Loucy (cell line): ENCODE results near the gene SLC25A21.

ENCODE experiments used
- H2AFZ ChIP-seq: fragments of 200-600 bp; sonication (generic); 2 replicates; pipeline ENCODE4 v1.6.0; 2016; ENCODE audit warnings: antibody characterized with exemption, mild to moderate bottlenecking, low read length, moderate library complexity
- H3F3A ChIP-seq: fragments of 200-600 bp; 2 replicates; pipeline ENCODE4 v1.6.0; 2016; ENCODE audit warnings: antibody characterized with exemption, low read depth, mild to moderate bottlenecking
- H3K27me3 ChIP-seq: fragments of 200-600 bp; sonication (generic); 2 replicates; pipeline ENCODE4 v1.6.1; 2014; ENCODE audit warnings: low read length, mild to moderate bottlenecking; ENCODE audit not compliant: insufficient read depth, poor library complexity, severe bottlenecking
- H3K36me3 ChIP-seq: fragments of 200-600 bp; sonication (generic); 2 replicates; pipeline ENCODE4 v1.6.1; 2016; ENCODE audit warnings: low read length; ENCODE audit not compliant: insufficient read depth
- H3K4me1 ChIP-seq: fragments of 200-600 bp; sonication (generic); 2 replicates; pipeline ENCODE4 v1.5.1; 2014; ENCODE audit warnings: low read length, mild to moderate bottlenecking; ENCODE audit not compliant: insufficient read depth, poor library complexity, severe bottlenecking
- H3K4me2 ChIP-seq: fragments of 200-600 bp; sonication (generic); 2 replicates; pipeline ENCODE4 v1.6.0; 2014; ENCODE audit warnings: antibody characterized with exemption, low read length, low read depth, mild to moderate bottlenecking; ENCODE audit not compliant: poor library complexity, severe bottlenecking
- H3K4me3 ChIP-seq: fragments of 200-600 bp; sonication (generic); 2 replicates; pipeline ENCODE4 v1.5.1; 2014; ENCODE audit warnings: low read length, mild to moderate bottlenecking, mixed read lengths; ENCODE audit not compliant: poor library complexity, severe bottlenecking
- H3K79me2 ChIP-seq: fragments of 200-600 bp; sonication (generic); 2 replicates; pipeline ENCODE4 v1.6.1; 2014; ENCODE audit warnings: low read length; ENCODE audit not compliant: insufficient read depth
- H3K9ac ChIP-seq: fragments of 200-600 bp; sonication (generic); 2 replicates; pipeline ENCODE4 v1.6.0; 2014; ENCODE audit warnings: mild to moderate bottlenecking, low read depth, low read length, moderate library complexity; ENCODE audit not compliant: poor library complexity, severe bottlenecking
- H3K9me2 ChIP-seq: fragments of 200-600 bp; sonication (generic); replicated peaks from 2 replicates; pipeline ENCODE4 v1.6.1; 2016; ENCODE audit warnings: low read depth, low read length, mixed read lengths
- H3K9me3 ChIP-seq: fragments of 200-600 bp; sonication (generic); 2 replicates; pipeline ENCODE4 v1.6.1; 2014; ENCODE audit warnings: mild to moderate bottlenecking, antibody characterized with exemption, low read length, low read depth; ENCODE audit not compliant: insufficient read depth
- H4K20me1 ChIP-seq: fragments of 200-600 bp; sonication (generic); 2 replicates; pipeline ENCODE4 v1.6.0; 2014; ENCODE audit warnings: antibody characterized with exemption, low read length, mild to moderate bottlenecking; ENCODE audit not compliant: insufficient read depth, poor library complexity, severe bottlenecking
- CTCF ChIP-seq: fragments of 200-600 bp; sonication (generic); conservative IDR thresholded peaks from 2 replicates; pipeline ENCODE4 v1.5.1; 2014; ENCODE audit warnings: mild to moderate bottlenecking, antibody characterized with exemption, low read length
- EZH2phosphoT487 ChIP-seq: fragments of 200-600 bp; IDR thresholded peaks from 2 replicates; pipeline ENCODE4 v1.6.1; 2018; ENCODE audit warnings: antibody characterized with exemption, mild to moderate bottlenecking, moderate library complexity, borderline replicate concordance

SLC25A21 gene

GRCh38 chr14:37142835-37143401 is 29.5 kb downstream of the SLC25A21 start:
- TF ChIP-seq CTCF (no peak), EZH2phosphoT487 (no peak)

GRCh38 chr14:37140176-37140575 is 32.2 kb downstream of the SLC25A21 start:
- H3K9ac ChIP-seq, result no peak overlapping the region
- no peaks in the 10 kb centered on the region for H3K27me3 ChIP-seq
- H3K4me3 ChIP-seq, result no peak overlapping the region
- no peaks in the 10 kb centered on the region for H3K4me1 ChIP-seq
- no peak for TF ChIP-seq EZH2phosphoT487
- TF ChIP-seq CTCF, result no peak
- no peaks in the 10 kb centered on the region for H3K79me2 ChIP-seq
- no peak overlapping the region for H2AFZ ChIP-seq
- no peaks in the 10 kb centered on the region for H3K9me3 ChIP-seq
- H3K4me2 ChIP-seq, result no peak overlapping the region
- no peaks in the 10 kb centered on the region for H4K20me1 ChIP-seq
- no peaks in the 10 kb centered on the region for H3F3A ChIP-seq
- H3K36me3 ChIP-seq, result no peaks in the 10 kb centered on the region
- H3K9me2 ChIP-seq, result no peaks in the 10 kb centered on the region

More at GRCh38 chr14:37142835-37143401, 29.5 kb downstream of the SLC25A21 start:
- Histone ChIP-seq H3K9me3 (no peaks in the 10 kb centered on the region), H3K9me2 (no peaks in the 10 kb centered on the region), H3K4me1 (no peaks in the 10 kb centered on the region), H4K20me1 (no peaks in the 10 kb centered on the region), H3K4me2 (no peak overlapping the region), H2AFZ (no peak overlapping the region), H3K4me3 (no peak overlapping the region), H3K79me2 (no peaks in the 10 kb centered on the region), H3K27me3 (no peaks in the 10 kb centered on the region), H3F3A (no peaks in the 10 kb centered on the region), H3K9ac (no peak overlapping the region), H3K36me3 (no peaks in the 10 kb centered on the region)

- Histone ChIP-seq H3F3A (no peaks in the 10 kb centered on the region), H4K20me1 (no peaks in the 10 kb centered on the region), H3K9ac (no peak overlapping the region), H3K27me3 (no peaks in the 10 kb centered on the region), H3K9me2 (no peaks in the 10 kb centered on the region), H3K79me2 (no peaks in the 10 kb centered on the region), H3K4me1 (no peaks in the 10 kb centered on the region), H3K4me2 (no peak overlapping the region), H3K36me3 (no peaks in the 10 kb centered on the region), H3K4me3 (no peak overlapping the region), H3K9me3 (no peaks in the 10 kb centered on the region), H2AFZ (no peak overlapping the region)
- TF ChIP-seq EZH2phosphoT487 (no peak), CTCF (no peak)
These were observed 32.7 kb downstream of the SLC25A21 start for GRCh38 chr14:37139710-37140109.
